Neural progenitor cell (in vitro differentiated cells): ENCODE measurements around the gene EIF4A3. TPM values are rescaled to one million over a fixed set of nuclear protein-coding genes. Genes with fewer than 3 reads are reported as not detected.

Experiments
- DNase-seq: peaks from one replicate; pipeline ENCODE4 v3.0.0-alpha.2; 2016; ENCODE audit warnings: low spot score
- H2AFZ ChIP-seq: fragments of 200-600 bp; sonication (generic); replicated peaks from 2 replicates; pipeline ENCODE4 v1.6.1; 2016; ENCODE audit warnings: antibody characterized with exemption
- H3F3A ChIP-seq: fragments of 200-600 bp; sonication (generic); 2 replicates; pipeline ENCODE4 v1.6.1; 2016; ENCODE audit warnings: antibody characterized with exemption, low read depth
- H3K27ac ChIP-seq: fragments of 200-600 bp; sonication (generic); 2 replicates; pipeline ENCODE4 v1.5.1; 2016; ENCODE audit warnings: mild to moderate bottlenecking
- H3K27me3 ChIP-seq: fragments of 200-600 bp; sonication (generic); 2 replicates; pipeline ENCODE4 v1.6.1; 2016; ENCODE audit warnings: mild to moderate bottlenecking, moderate library complexity
- H3K36me3 ChIP-seq: fragments of 200-600 bp; sonication (generic); 2 replicates; pipeline ENCODE4 v1.5.1; 2016
- H3K4me1 ChIP-seq: fragments of 200-600 bp; sonication (generic); 2 replicates; pipeline ENCODE4 v1.6.1; 2016; ENCODE audit warnings: mixed run types
- H3K4me2 ChIP-seq: fragments of 200-600 bp; sonication (generic); 2 replicates; pipeline ENCODE4 v1.6.1; 2016
- H3K4me3 ChIP-seq: fragments of 200-600 bp; sonication (generic); 2 replicates; pipeline ENCODE4 v1.5.1; 2016
- H3K79me2 ChIP-seq: fragments of 200-600 bp; sonication (generic); 2 replicates; pipeline ENCODE4 v1.6.1; 2016; ENCODE audit warnings: low read depth
- H3K9ac ChIP-seq: fragments of 200-600 bp; sonication (generic); 2 replicates; pipeline ENCODE4 v1.6.1; 2016
- H3K9me3 ChIP-seq: fragments of 200-600 bp; sonication (generic); 2 replicates; pipeline ENCODE4 v1.5.1; 2016; ENCODE audit warnings: low read depth
- H4K20me1 ChIP-seq: fragments of 200-600 bp; sonication (generic); 2 replicates; pipeline ENCODE4 v1.6.1; 2016; ENCODE audit warnings: low read depth
- H3K27ac Mint-ChIP-seq: 3 replicates; pipeline ENCODE4 v1.8.0; 2021; ENCODE audit warnings: mixed read lengths
- H3K27me3 Mint-ChIP-seq: 2 replicates; pipeline ENCODE4 v1.8.0; 2022; ENCODE audit warnings: low read depth, mild to moderate bottlenecking, inconsistent platforms, moderate library complexity, mixed read lengths; ENCODE audit not compliant: insufficient read depth
- H3K36me3 Mint-ChIP-seq: 3 replicates; pipeline ENCODE4 v1.8.0; 2021; ENCODE audit warnings: mixed read lengths
- H3K4me1 Mint-ChIP-seq: 3 replicates; pipeline ENCODE4 v1.8.0; 2021; ENCODE audit warnings: mixed read lengths
- H3K4me3 Mint-ChIP-seq: 3 replicates; pipeline ENCODE4 v1.8.0; 2021; ENCODE audit warnings: mild to moderate bottlenecking, moderate library complexity, mixed read lengths
- H3K9me3 Mint-ChIP-seq: 3 replicates; pipeline ENCODE4 v1.8.0; 2020; ENCODE audit warnings: mixed read lengths
- CTCF ChIP-seq: fragments of 200-600 bp; sonication (generic); IDR thresholded peaks from 2 replicates; pipeline ENCODE4 v1.5.1; 2017; ENCODE audit warnings: antibody characterized with exemption, mild to moderate bottlenecking
- EZH2 ChIP-seq: fragments of 200-600 bp; sonication (generic); IDR thresholded peaks from 2 replicates; pipeline ENCODE4 v1.6.1; 2017; ENCODE audit warnings: antibody characterized with exemption, mild to moderate bottlenecking, moderate library complexity
- EZH2phosphoT487 ChIP-seq: fragments of 200-600 bp; sonication (generic); IDR thresholded peaks from 2 replicates; pipeline ENCODE4 v1.6.1; 2017; ENCODE audit warnings: antibody characterized with exemption
- total RNA-seq: library from RNA; depleted of rRNA; stranded (reverse); fragments of >200 nt; gene quantifications from 2 replicates; pipeline ENCODE4 v1.2.3, GENCODE V29; 2015; ENCODE audit warnings: low replicate concordance

The EIF4A3 gene
- total RNA-seq, 1 donor from 2014 or later = 102 TPM

- DNase-seq = no peak
- no peak for TF ChIP-seq CTCF
- no peak for TF ChIP-seq EZH2
- TF ChIP-seq EZH2phosphoT487 = no peak
- Histone ChIP-seq H3K4me2 (no peak overlapping the region), H4K20me1 (no peaks in the 10 kb centered on the region), H3K9me3 (no peaks in the 10 kb centered on the region), H3K27me3 (no peaks in the 10 kb centered on the region), H3K4me1 (no peaks in the 10 kb centered on the region), H3K27ac (no peak overlapping the region), H3K9ac (no peak overlapping the region), H3K79me2 (no peaks in the 10 kb centered on the region), H3K4me3 (no peak overlapping the region), H3K36me3 (no peaks in the 10 kb centered on the region), H2AFZ (no peak overlapping the region), H3F3A (peaks cover 27% of the 10 kb centered on the region)
- Mint-ChIP-seq H3K9me3 (no peaks in the 10 kb centered on the region), H3K27ac (peak overlapping the region; percentile 27), H3K4me1 (no peaks in the 10 kb centered on the region), H3K27me3 (peaks cover 3% of the 10 kb centered on the region), H3K36me3 (peaks cover 24% of the 10 kb centered on the region), H3K4me3 (no peak overlapping the region)
Measured at GRCh38 chr17:80132906-80133625, 13.9 kb downstream of the EIF4A3 start.

- Mint-ChIP-seq H3K27ac (no peak overlapping the region), H3K4me3 (no peak overlapping the region), H3K27me3 (peaks cover 6% of the 10 kb centered on the region), H3K9me3 (no peaks in the 10 kb centered on the region), H3K4me1 (peaks cover under 1% of the 10 kb centered on the region), H3K36me3 (peaks cover 12% of the 10 kb centered on the region)
- Histone ChIP-seq H3K4me2 (no peak overlapping the region), H3K9me3 (no peaks in the 10 kb centered on the region), H3K4me1 (no peaks in the 10 kb centered on the region), H3K36me3 (no peaks in the 10 kb centered on the region), H3K27ac (peak overlapping the region; percentile 46), H2AFZ (no peak overlapping the region), H4K20me1 (no peaks in the 10 kb centered on the region), H3K4me3 (no peak overlapping the region), H3K79me2 (no peaks in the 10 kb centered on the region), H3F3A (peaks cover 27% of the 10 kb centered on the region), H3K9ac (no peak overlapping the region), H3K27me3 (no peaks in the 10 kb centered on the region)
- no peak for TF ChIP-seq CTCF
- TF ChIP-seq EZH2 = no peak
- no peak for TF ChIP-seq EZH2phosphoT487
- DNase-seq = no peak
Measured at GRCh38 chr17:80130992-80131391, 15.9 kb downstream of the EIF4A3 start.

- no peak overlapping the region for H2AFZ ChIP-seq
- no peaks in the 10 kb centered on the region for H4K20me1 ChIP-seq
- Mint-ChIP-seq H3K36me3 (peaks cover 12% of the 10 kb centered on the region), H3K27me3 (peaks cover 9% of the 10 kb centered on the region), H3K27ac (no peak overlapping the region), H3K9me3 (no peaks in the 10 kb centered on the region), H3K4me1 (peaks cover 9% of the 10 kb centered on the region), H3K4me3 (no peak overlapping the region)
- TF ChIP-seq CTCF (no peak), EZH2 (no peak), EZH2phosphoT487 (no peak)
- H3K27ac ChIP-seq = no peak overlapping the region
- DNase-seq = no peak
- no peak overlapping the region for H3K4me2 ChIP-seq
- H3K9me3 ChIP-seq = no peaks in the 10 kb centered on the region
- H3K27me3 ChIP-seq = no peaks in the 10 kb centered on the region
- no peak overlapping the region for H3K9ac ChIP-seq
- H3K4me1 ChIP-seq = peaks cover 7% of the 10 kb centered on the region
- no peaks in the 10 kb centered on the region for H3K79me2 ChIP-seq
- H3K36me3 ChIP-seq = no peaks in the 10 kb centered on the region
- H3K4me3 ChIP-seq = no peak overlapping the region
- H3F3A ChIP-seq = peaks cover 28% of the 10 kb centered on the region
Measured at GRCh38 chr17:80129006-80129565, 17.8 kb downstream of the EIF4A3 start.
